ENCODE measurements around the gene ACAP2. TPM values are rescaled to one million over a fixed set of nuclear protein-coding genes. Genes with fewer than 3 reads are reported as not detected.
"Not testable (repeated sequence)": the region's sequence is repeated elsewhere in the genome, so short reads cannot be mapped to it uniquely, and the experiment has no call there.

ACAP2 gene
- polyA plus RNA-seq, 1 donor from 2014 or later: 88.7 TPM

DNA sequence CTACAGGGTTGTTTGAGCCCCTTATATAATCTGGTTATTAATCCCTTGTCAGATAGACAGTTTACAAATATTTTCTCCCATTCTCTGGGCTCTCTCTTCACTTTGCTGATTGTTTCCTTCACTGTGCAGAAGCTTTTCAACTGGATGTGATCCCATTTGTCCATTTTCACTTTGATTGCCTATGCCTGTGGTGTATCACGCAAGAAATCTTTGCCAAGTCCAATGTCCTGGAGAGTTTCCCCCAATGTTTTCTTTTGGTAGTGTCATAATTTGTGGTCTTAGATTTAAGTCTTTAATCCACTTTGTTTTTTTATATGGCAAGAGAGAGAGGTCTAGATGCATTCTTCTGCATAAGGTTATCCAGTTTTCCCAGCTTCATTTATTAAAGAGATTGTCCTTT lies 212.6 kb downstream of the ACAP2 start:
- H2AFZ ChIP-seq (ENCODE audit: low read depth, low read length): no peak overlapping the region
- TF ChIP-seq, protein P1, sequence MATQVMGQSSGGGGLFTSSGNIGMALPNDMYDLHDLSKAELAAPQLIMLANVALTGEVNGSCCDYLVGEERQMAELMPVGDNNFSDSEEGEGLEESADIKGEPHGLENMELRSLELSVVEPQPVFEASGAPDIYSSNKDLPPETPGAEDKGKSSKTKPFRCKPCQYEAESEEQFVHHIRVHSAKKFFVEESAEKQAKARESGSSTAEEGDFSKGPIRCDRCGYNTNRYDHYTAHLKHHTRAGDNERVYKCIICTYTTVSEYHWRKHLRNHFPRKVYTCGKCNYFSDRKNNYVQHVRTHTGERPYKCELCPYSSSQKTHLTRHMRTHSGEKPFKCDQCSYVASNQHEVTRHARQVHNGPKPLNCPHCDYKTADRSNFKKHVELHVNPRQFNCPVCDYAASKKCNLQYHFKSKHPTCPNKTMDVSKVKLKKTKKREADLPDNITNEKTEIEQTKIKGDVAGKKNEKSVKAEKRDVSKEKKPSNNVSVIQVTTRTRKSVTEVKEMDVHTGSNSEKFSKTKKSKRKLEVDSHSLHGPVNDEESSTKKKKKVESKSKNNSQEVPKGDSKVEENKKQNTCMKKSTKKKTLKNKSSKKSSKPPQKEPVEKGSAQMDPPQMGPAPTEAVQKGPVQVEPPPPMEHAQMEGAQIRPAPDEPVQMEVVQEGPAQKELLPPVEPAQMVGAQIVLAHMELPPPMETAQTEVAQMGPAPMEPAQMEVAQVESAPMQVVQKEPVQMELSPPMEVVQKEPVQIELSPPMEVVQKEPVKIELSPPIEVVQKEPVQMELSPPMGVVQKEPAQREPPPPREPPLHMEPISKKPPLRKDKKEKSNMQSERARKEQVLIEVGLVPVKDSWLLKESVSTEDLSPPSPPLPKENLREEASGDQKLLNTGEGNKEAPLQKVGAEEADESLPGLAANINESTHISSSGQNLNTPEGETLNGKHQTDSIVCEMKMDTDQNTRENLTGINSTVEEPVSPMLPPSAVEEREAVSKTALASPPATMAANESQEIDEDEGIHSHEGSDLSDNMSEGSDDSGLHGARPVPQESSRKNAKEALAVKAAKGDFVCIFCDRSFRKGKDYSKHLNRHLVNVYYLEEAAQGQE (IDR thresholded peaks at IDR 0.05; ENCODE audit: borderline replicate concordance): no peak
- TF ChIP-seq POLR2AphosphoS5 (IDR thresholded peaks at IDR 0.05): no peak
- no peak for TF ChIP-seq RAD21 (conservative IDR thresholded peaks at IDR 0.05)
- no peak for TF ChIP-seq MXI1 (conservative IDR thresholded peaks at IDR 0.05; ENCODE audit: poor library complexity, severe bottlenecking)
- TF ChIP-seq TAF1 (IDR thresholded peaks at IDR 0.05; ENCODE audit: low read depth): no peak
- TF ChIP-seq, protein P2, sequence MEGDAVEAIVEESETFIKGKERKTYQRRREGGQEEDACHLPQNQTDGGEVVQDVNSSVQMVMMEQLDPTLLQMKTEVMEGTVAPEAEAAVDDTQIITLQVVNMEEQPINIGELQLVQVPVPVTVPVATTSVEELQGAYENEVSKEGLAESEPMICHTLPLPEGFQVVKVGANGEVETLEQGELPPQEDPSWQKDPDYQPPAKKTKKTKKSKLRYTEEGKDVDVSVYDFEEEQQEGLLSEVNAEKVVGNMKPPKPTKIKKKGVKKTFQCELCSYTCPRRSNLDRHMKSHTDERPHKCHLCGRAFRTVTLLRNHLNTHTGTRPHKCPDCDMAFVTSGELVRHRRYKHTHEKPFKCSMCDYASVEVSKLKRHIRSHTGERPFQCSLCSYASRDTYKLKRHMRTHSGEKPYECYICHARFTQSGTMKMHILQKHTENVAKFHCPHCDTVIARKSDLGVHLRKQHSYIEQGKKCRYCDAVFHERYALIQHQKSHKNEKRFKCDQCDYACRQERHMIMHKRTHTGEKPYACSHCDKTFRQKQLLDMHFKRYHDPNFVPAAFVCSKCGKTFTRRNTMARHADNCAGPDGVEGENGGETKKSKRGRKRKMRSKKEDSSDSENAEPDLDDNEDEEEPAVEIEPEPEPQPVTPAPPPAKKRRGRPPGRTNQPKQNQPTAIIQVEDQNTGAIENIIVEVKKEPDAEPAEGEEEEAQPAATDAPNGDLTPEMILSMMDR (IDR thresholded peaks at IDR 0.05; ENCODE audit: poor library complexity, severe bottlenecking): no peak
- no peak overlapping the region for H3K4me3 ChIP-seq (ENCODE audit: low read length)
- H4K20me1 ChIP-seq (ENCODE audit: insufficient read depth): no peaks in the 10 kb centered on the region
- H3K36me3 ChIP-seq (ENCODE audit: insufficient read depth, low read length): no peaks in the 10 kb centered on the region
- H3K9me3 ChIP-seq (ENCODE audit: low read length): no peaks in the 10 kb centered on the region
- H3K27me3 ChIP-seq (ENCODE audit: insufficient read depth, low read depth, low read length): no peaks in the 10 kb centered on the region
- H3K9me2 ChIP-seq (ENCODE audit: insufficient read depth, low read length): no peaks in the 10 kb centered on the region
- no peak overlapping the region for H3K4me2 ChIP-seq (ENCODE audit: low read length)
- H3K27ac ChIP-seq (ENCODE audit: low read length): no peak overlapping the region
- no peak overlapping the region for H3K9ac ChIP-seq (ENCODE audit: low read length)
- H3F3A ChIP-seq (ENCODE audit: insufficient read depth, low read length, poor library complexity, severe bottlenecking): no peaks in the 10 kb centered on the region
- no peaks in the 10 kb centered on the region for H3K79me2 ChIP-seq (replicated peaks; ENCODE audit: insufficient read depth, low read length)

DNA sequence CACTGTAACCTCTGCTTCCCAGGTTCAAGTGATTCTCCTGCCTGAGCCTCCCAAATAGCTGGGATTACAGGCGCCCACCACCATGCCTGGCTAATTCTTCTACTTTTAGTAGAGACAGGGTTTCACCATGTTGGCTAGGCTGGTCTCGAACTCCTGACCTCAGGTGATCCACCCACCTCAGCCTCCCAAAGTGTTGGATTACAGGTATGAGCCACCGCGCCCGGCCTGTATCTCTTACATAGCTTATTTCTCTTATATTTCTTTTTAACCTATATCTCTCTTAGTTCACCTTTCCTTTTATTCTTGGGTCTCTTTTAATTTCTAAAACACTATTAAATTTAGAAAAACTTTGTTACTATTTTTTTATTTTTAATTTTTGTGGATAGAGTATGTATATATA lies 213.9 kb downstream of the ACAP2 start:
- not testable (repeated sequence) for H4K20me1 ChIP-seq (ENCODE audit: insufficient read depth)

DNA sequence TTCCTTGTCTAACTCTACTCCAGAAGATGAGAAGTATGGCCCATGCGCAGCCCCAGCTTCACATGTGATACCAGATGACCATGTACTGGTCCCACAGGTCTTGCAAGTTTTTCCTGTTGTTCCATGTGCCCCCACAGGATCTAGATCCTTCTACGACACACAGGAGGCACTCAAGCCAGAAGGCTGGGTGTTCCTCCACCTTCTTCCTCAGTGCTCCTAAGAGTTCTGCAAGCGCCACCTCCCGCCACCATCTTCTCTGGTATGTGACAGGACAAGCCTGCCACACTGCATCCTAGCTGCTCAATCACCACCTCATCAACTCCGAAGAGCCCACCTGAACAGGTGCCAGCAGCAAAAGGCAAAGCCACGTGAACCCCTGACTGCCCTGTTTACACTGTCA lies 214.9 kb downstream of the ACAP2 start:
- Histone ChIP-seq H3K27me3 (ENCODE audit: insufficient read depth, low read depth, low read length) (no peaks in the 10 kb centered on the region), H3K4me2 (ENCODE audit: low read length) (no peak overlapping the region), H3K36me3 (ENCODE audit: insufficient read depth, low read length) (no peaks in the 10 kb centered on the region), H3K27ac (ENCODE audit: low read length) (no peak overlapping the region), H3K4me3 (ENCODE audit: low read length) (no peak overlapping the region), H3K9me3 (ENCODE audit: low read length) (no peaks in the 10 kb centered on the region), H3K9me2 (ENCODE audit: insufficient read depth, low read length) (no peaks in the 10 kb centered on the region), H3F3A (ENCODE audit: insufficient read depth, low read length, poor library complexity, severe bottlenecking) (no peaks in the 10 kb centered on the region), H4K20me1 (ENCODE audit: insufficient read depth) (no peaks in the 10 kb centered on the region), H3K79me2 (replicated peaks; ENCODE audit: insufficient read depth, low read length) (no peaks in the 10 kb centered on the region), H3K9ac (ENCODE audit: low read length) (no peak overlapping the region), H2AFZ (ENCODE audit: low read depth, low read length) (no peak overlapping the region)
- TF ChIP-seq POLR2AphosphoS5 (IDR thresholded peaks at IDR 0.05): no peak
- TF ChIP-seq, protein P1 (IDR thresholded peaks at IDR 0.05; ENCODE audit: borderline replicate concordance): no peak
- TF ChIP-seq TAF1 (IDR thresholded peaks at IDR 0.05; ENCODE audit: low read depth): no peak
- no peak for TF ChIP-seq RAD21 (conservative IDR thresholded peaks at IDR 0.05)
- TF ChIP-seq MXI1 (conservative IDR thresholded peaks at IDR 0.05; ENCODE audit: poor library complexity, severe bottlenecking): no peak
- TF ChIP-seq EZH2 (IDR thresholded peaks at IDR 0.05; ENCODE audit: borderline replicate concordance, insufficient read depth, low read length, poor library complexity, severe bottlenecking): no peak
- no peak for TF ChIP-seq EP300 (conservative IDR thresholded peaks at IDR 0.05; ENCODE audit: poor library complexity, severe bottlenecking)
- TF ChIP-seq, protein P2 (IDR thresholded peaks at IDR 0.05; ENCODE audit: poor library complexity, severe bottlenecking): no peak
- no peak for TF ChIP-seq SMC3 (conservative IDR thresholded peaks at IDR 0.05; ENCODE audit: poor library complexity)

More for the DNA sequence above, 213.9 kb downstream of the ACAP2 start:
- H3K4me3 ChIP-seq (ENCODE audit: low read length); H3K9me2 ChIP-seq (ENCODE audit: insufficient read depth, low read length); H2AFZ ChIP-seq (ENCODE audit: low read depth, low read length); H3K4me2 ChIP-seq (ENCODE audit: low read length); H3K79me2 ChIP-seq (replicated peaks; ENCODE audit: insufficient read depth, low read length); H3K27me3 ChIP-seq (ENCODE audit: insufficient read depth, low read depth, low read length); H3K9me3 ChIP-seq (ENCODE audit: low read length); H3K9ac ChIP-seq (ENCODE audit: low read length); H3K36me3 ChIP-seq (ENCODE audit: insufficient read depth, low read length); H3F3A ChIP-seq (ENCODE audit: insufficient read depth, low read length, poor library complexity, severe bottlenecking); H3K27ac ChIP-seq (ENCODE audit: low read length): not testable (repeated sequence)
